ENCODE data around the gene GGA1. TPM values are rescaled to one million over a fixed set of nuclear protein-coding genes. Genes with fewer than 3 reads are reported as not detected.
"Not testable (repeated sequence)": the region's sequence is repeated elsewhere in the genome, so short reads cannot be mapped to it uniquely, and the experiment has no call there.

GGA1 gene
- total RNA-seq, 2 experiments from 2014 or later = 57.0 to 60.9 TPM

DNA sequence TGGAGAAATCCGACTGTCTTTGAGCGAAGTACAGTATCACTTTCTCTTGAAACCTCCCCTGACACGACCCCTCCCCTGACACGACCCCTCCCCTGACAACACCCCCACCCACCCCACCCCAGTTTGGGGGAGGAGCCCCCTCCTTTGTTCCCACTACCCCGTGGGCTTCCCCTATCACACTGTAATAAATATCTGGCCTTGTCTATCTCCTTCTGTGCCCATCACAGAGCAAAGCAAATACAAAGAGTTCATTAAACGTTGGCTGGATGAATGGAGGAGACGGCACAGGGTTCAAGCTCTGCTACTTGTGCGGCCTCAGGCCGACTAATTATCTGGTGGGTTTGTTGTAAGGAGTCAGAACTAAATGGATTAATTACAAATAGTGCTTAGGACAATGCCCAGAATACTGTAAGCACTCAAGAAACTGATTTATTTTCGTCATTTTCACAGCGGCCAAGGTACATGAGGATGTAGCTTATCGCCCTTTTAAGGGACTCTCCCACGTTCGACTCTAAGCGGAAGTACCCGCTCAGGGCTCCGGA is 628 bp upstream of the GGA1 start:
- peak overlapping the region; percentile 92 for H3K4me3 ChIP-seq (ENCODE audit: low read length)
- ATAC-seq (ENCODE audit: poor library complexity) (peak; percentile 1), DNase-seq (no peak)
- Mint-ChIP-seq H3K9me3 (no peaks in the 10 kb centered on the region), H3K27ac (peak overlapping the region; percentile 92), H3K4me3 (peak overlapping the region; percentile 92), H3K4me1 (ENCODE audit: low read depth) (peaks cover 55% of the 10 kb centered on the region), H3K36me3 (ENCODE audit: low read depth) (peaks cover 15% of the 10 kb centered on the region), H3K27me3 (no peaks in the 10 kb centered on the region)
- H3K27ac ChIP-seq (ENCODE audit: low read depth in 1 of 2, low read length in 2 of 2) = peak overlapping the region; percentile 88 to 98
- no peaks in the 10 kb centered on the region for H3K27me3 ChIP-seq (ENCODE audit: control insufficient read depth in 1 of 2, insufficient read depth in 2 of 2, low read length in 2 of 2)
- ChIA-PET POLR2A (interaction anchor here (0.7 to 5.2 kb wide), 26 partner anchors 9 to 486 kb away, joined by 3 to 78 read pairs (median 7); partner anchors contain the start of genes ANKRD54, LGALS1, LGALS2 and MFNG), CTCF (interaction anchor here (1.1 to 6.0 kb wide), 15 partner anchors 16 to 631 kb away, joined by 3 to 70 read pairs (median 7); partner anchors contain the start of genes PDXP and TRIOBP)
- intact Hi-C loops (cut with DNase I, micrococcal nuclease) = loop anchor here (1.0 to 5.0 kb wide), 6 partner anchors 69 to 241 kb away; partner anchors contain the start of gene EIF3L (in 1 of the 2)
- no peaks in the 10 kb centered on the region for H3K36me3 ChIP-seq (ENCODE audit: insufficient read depth, low read length)
- H3K9me3 ChIP-seq (ENCODE audit: control insufficient read depth in 1 of 2, insufficient read depth in 1 of 2, low read length in 2 of 2) = no peaks in the 10 kb centered on the region
- H3K4me1 ChIP-seq (ENCODE audit: insufficient read depth, low read length) = peaks cover 75% of the 10 kb centered on the region
- TF ChIP-seq, protein P1, sequence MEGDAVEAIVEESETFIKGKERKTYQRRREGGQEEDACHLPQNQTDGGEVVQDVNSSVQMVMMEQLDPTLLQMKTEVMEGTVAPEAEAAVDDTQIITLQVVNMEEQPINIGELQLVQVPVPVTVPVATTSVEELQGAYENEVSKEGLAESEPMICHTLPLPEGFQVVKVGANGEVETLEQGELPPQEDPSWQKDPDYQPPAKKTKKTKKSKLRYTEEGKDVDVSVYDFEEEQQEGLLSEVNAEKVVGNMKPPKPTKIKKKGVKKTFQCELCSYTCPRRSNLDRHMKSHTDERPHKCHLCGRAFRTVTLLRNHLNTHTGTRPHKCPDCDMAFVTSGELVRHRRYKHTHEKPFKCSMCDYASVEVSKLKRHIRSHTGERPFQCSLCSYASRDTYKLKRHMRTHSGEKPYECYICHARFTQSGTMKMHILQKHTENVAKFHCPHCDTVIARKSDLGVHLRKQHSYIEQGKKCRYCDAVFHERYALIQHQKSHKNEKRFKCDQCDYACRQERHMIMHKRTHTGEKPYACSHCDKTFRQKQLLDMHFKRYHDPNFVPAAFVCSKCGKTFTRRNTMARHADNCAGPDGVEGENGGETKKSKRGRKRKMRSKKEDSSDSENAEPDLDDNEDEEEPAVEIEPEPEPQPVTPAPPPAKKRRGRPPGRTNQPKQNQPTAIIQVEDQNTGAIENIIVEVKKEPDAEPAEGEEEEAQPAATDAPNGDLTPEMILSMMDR (IDR thresholded peaks at IDR 0.05) = no peak

DNA sequence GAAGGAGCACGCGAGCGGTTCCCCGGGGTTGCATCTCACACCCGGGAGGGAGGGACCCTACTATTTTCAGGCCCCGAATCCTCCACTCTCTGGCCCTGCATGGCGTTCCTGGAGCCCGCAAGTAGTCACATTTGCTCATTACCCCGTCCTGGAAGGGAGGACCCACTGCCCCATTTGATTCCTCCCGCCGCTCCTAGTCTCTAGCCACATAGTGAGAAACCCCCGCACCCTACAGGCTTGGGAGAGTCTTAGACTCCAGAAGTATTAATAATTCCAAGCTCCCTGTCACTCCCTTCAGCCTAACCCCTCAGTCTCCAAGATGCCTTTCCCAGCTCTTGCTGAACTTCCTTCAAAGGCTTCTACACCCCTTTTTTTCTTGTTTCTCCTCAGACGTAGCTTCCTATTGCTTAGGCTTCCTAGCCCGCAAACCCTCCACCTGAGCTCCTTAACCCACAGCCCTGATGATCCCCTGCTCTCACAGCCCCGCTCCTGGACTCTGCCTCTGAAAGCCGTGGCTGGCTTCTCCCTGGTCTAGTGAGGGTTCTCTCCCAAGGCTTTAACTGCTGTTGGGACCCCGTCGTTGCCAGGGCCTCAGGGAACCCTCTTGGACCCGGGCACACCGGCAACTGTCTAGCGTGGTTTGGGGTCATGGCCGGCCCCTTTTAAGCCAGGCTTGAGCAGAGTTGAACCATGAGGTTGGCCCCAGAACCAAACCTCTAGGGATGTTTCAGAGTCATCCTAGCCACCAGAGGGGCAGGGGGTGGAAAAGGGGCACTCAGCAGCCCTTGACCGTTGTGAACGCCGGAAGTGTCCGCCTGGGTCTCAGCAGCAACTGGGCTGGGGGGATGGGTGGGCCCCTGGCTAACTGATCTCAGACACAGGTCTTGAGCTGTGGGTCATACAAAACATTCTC is 862 bp downstream of the GGA1 start:
- peak overlapping the region; percentile 92 for H3K4me3 ChIP-seq (ENCODE audit: low read length)
- intact Hi-C loops (cut with DNase I, micrococcal nuclease) = loop anchor here in 1 of 2 experiments (2.0 to 5.0 kb wide), 3 partner anchors 75 to 239 kb away; partner anchors contain the start of gene EIF3L
- ATAC-seq (ENCODE audit: poor library complexity) (no peak), DNase-seq (peak in 3 of 14 experiments; percentile 13 to 52 (median 42))
- H3K9me3 ChIP-seq (ENCODE audit: control insufficient read depth in 1 of 2, insufficient read depth in 1 of 2, low read length in 2 of 2) = no peaks in the 10 kb centered on the region
- peak overlapping the region; percentile 84 for H3K27ac Mint-ChIP-seq
- H3K4me1 Mint-ChIP-seq (ENCODE audit: low read depth) = peaks cover 49% of the 10 kb centered on the region
- peak overlapping the region; percentile 80 to 88 for H3K27ac ChIP-seq (ENCODE audit: low read depth in 1 of 2, low read length in 2 of 2)
- peak overlapping the region; percentile 94 for H3K4me3 Mint-ChIP-seq
- H3K36me3 Mint-ChIP-seq (ENCODE audit: low read depth) = peaks cover 19% of the 10 kb centered on the region
- no peaks in the 10 kb centered on the region for H3K27me3 Mint-ChIP-seq
- ChIA-PET CTCF (interaction anchor here (1.1 to 6.0 kb wide), 5 partner anchors 17 to 80 kb away, joined by 3 to 70 read pairs (median 13); no protein-coding TSS in a partner anchor), POLR2A (interaction anchor here (0.5 to 5.2 kb wide), 18 partner anchors 12 to 592 kb away, joined by 3 to 78 read pairs (median 20); partner anchors contain the start of genes ANKRD54, LGALS1, MAFF and MFNG)
- H3K9me3 Mint-ChIP-seq = no peaks in the 10 kb centered on the region
- TF ChIP-seq, protein P1 (IDR thresholded peaks at IDR 0.05) = no peak
- peaks cover 67% of the 10 kb centered on the region for H3K4me1 ChIP-seq (ENCODE audit: insufficient read depth, low read length)
- H3K36me3 ChIP-seq (ENCODE audit: insufficient read depth, low read length) = peaks cover 9% of the 10 kb centered on the region
- no peaks in the 10 kb centered on the region for H3K27me3 ChIP-seq (ENCODE audit: control insufficient read depth in 1 of 2, insufficient read depth in 2 of 2, low read length in 2 of 2)

DNA sequence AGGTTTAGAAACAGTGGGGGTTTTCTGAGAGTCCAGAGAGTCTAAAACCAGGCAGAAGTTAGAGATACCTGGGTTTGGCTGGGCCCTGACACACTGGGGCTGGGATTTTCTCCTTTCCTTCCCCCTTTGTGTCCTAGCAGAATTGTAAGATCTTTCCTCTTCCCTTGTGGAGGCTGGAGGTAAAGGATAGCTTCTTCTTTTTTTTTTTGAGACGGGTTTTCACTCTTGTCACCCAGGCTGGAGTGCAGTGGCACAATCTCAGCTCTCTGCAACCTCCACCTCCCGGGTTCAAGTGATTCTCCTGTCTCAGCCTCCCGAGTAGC is 1.5 kb downstream of the GGA1 start:
- ATAC-seq (ENCODE audit: poor library complexity); H3K4me3 ChIP-seq (ENCODE audit: low read length); H3K27me3 ChIP-seq (ENCODE audit: control insufficient read depth in 1 of 2, insufficient read depth in 2 of 2, low read length in 2 of 2); H3K9me3 Mint-ChIP-seq; DNase-seq; H3K27me3 Mint-ChIP-seq; H3K27ac ChIP-seq (ENCODE audit: low read depth in 1 of 2, low read length in 2 of 2); intact Hi-C loops (cut with DNase I, micrococcal nuclease); H3K9me3 ChIP-seq (ENCODE audit: control insufficient read depth in 1 of 2, insufficient read depth in 1 of 2, low read length in 2 of 2): not testable (repeated sequence)
- H3K4me1 Mint-ChIP-seq (ENCODE audit: low read depth) = peaks cover 43% of the 10 kb centered on the region
- ChIA-PET POLR2A (interaction anchor here (1.0 to 4.3 kb wide), 5 partner anchors 17 to 125 kb away, joined by 3 to 78 read pairs (median 38); partner anchors contain the start of genes LGALS1 and MFNG), CTCF (interaction anchor here (1.2 to 4.6 kb wide), 2 partner anchors 25 to 33 kb away, joined by 3 to 30 read pairs; no protein-coding TSS in a partner anchor)
- H3K4me3 Mint-ChIP-seq = peak overlapping the region; percentile 94
- H3K4me1 ChIP-seq (ENCODE audit: insufficient read depth, low read length) = peaks cover 61% of the 10 kb centered on the region
- peak overlapping the region; percentile 84 for H3K27ac Mint-ChIP-seq
- H3K36me3 ChIP-seq (ENCODE audit: insufficient read depth, low read length) = peaks cover 14% of the 10 kb centered on the region
- H3K36me3 Mint-ChIP-seq (ENCODE audit: low read depth) = peaks cover 24% of the 10 kb centered on the region
